T-helper 2 cell treated with Interferon-gamma antibody and Interleukin-4, amounts not matched to agents 5 μg/mL and 100 μg/mL, for 36 hours (primary cell): ENCODE data around the gene SP5.
"Not testable (repeated sequence)": the region's sequence is repeated elsewhere in the genome, so short reads cannot be mapped to it uniquely, and the experiment has no call there.

Source experiments
- DNase-seq: peaks from one replicate; pipeline ENCODE4 v3.0.0; 2021; ENCODE audit warnings: low spot score
- H3K27ac Mint-ChIP-seq: one replicate; pipeline ENCODE4 v1.8.0; 2021; ENCODE audit warnings: mild to moderate bottlenecking, mixed read lengths
- H3K27me3 Mint-ChIP-seq: one replicate; pipeline ENCODE4 v1.8.0; 2021; ENCODE audit warnings: low read depth, mixed read lengths
- H3K36me3 Mint-ChIP-seq: one replicate; pipeline ENCODE4 v1.8.0; 2021; ENCODE audit warnings: low read depth, mixed read lengths
- H3K4me1 Mint-ChIP-seq: one replicate; pipeline ENCODE4 v1.8.0; 2021; ENCODE audit warnings: low read depth, mixed read lengths
- H3K4me3 Mint-ChIP-seq: one replicate; pipeline ENCODE4 v1.8.0; 2022; ENCODE audit warnings: mild to moderate bottlenecking, moderate library complexity, mixed read lengths
- H3K9me3 Mint-ChIP-seq: one replicate; pipeline ENCODE4 v1.8.0; 2021; ENCODE audit warnings: mixed read lengths

The SP5 gene

DNA sequence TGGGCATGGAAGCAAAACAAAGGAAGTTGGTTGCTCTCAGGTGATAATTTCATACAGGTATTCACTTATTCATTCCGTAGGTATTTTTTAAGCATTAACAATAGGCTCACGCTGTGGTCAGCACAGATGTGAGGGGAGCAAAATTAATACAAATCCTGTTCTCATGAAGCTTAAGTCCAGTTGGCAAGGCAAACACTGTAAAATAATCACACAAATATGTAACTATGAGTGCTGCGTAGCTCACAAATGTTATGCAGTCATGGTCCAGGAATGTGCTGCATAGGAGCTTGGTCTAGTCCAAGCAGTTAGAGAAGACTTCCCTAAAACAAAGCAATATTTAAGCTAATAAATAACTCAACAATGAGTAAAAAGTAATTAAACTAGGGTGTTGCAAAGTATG lies 23.9 kb downstream of the SP5 start:
- H3K27me3 Mint-ChIP-seq: peaks cover 28% of the 10 kb centered on the region
- H3K4me3 Mint-ChIP-seq: no peak overlapping the region
- H3K4me1 Mint-ChIP-seq: no peaks in the 10 kb centered on the region
- no peaks in the 10 kb centered on the region for H3K9me3 Mint-ChIP-seq
- no peak overlapping the region for H3K27ac Mint-ChIP-seq
- no peak for DNase-seq
- H3K36me3 Mint-ChIP-seq: no peaks in the 10 kb centered on the region

DNA sequence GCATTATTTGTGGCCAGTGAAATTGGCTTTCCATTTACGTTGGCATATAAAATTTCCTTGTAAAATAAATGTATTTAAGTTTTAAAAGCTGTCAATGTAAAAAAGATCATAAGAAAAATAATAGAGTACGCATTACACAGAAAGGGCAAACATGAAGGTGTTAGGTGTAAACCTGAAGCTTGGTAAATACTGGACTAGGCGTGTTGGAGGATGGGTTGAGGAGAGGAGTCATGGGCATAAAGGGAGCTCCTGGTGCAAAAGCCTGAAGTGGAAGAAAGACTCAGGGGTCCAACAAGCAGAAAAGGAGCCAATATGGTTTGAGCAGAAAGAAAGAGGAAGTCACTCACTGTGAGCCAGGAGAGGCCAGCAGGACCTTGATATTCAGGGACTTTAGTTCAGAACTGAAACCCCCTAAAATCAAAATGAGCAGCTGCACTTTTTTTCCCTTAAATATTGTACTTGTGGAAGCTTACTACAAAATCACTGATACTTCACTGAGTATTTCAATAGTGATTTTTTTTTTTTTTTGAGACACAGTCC lies 24.4 kb downstream of the SP5 start:
- no peak overlapping the region for H3K4me3 Mint-ChIP-seq
- H3K27me3 Mint-ChIP-seq: peaks cover 29% of the 10 kb centered on the region
- no peak for DNase-seq
- H3K27ac Mint-ChIP-seq: no peak overlapping the region
- no peaks in the 10 kb centered on the region for H3K36me3 Mint-ChIP-seq
- no peaks in the 10 kb centered on the region for H3K9me3 Mint-ChIP-seq
- H3K4me1 Mint-ChIP-seq: no peaks in the 10 kb centered on the region

DNA sequence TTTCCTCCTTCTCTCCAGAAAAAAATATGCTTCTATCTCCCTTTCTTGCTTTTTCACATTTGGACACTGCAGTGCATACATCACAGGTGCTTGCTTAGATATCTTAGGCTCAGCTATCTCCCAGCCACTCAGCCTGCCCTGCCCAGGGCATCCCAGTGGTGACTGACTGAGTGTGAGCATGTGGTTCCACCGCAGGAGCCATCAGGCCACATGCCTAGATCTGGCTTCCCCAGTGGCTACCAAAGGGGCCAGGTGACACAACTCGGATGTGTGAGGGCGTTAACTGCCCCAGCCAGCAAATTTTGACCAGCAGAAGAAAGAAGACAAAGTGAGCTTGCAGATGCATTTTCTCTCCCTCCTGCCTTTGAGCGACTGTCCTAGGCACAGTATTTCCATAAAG lies 25.5 kb downstream of the SP5 start:
- peaks cover 34% of the 10 kb centered on the region for H3K27me3 Mint-ChIP-seq
- no peaks in the 10 kb centered on the region for H3K9me3 Mint-ChIP-seq
- H3K4me1 Mint-ChIP-seq: no peaks in the 10 kb centered on the region
- no peaks in the 10 kb centered on the region for H3K36me3 Mint-ChIP-seq
- no peak overlapping the region for H3K4me3 Mint-ChIP-seq
- no peak overlapping the region for H3K27ac Mint-ChIP-seq
- no peak for DNase-seq

GRCh38 chr2:170742000-170742399 lies 26.9 kb downstream of the SP5 start:
- Mint-ChIP-seq H3K27ac (no peak overlapping the region), H3K9me3 (no peaks in the 10 kb centered on the region), H3K4me1 (no peaks in the 10 kb centered on the region), H3K36me3 (no peaks in the 10 kb centered on the region), H3K4me3 (no peak overlapping the region), H3K27me3 (peaks cover 27% of the 10 kb centered on the region)
- no peak for DNase-seq

DNA sequence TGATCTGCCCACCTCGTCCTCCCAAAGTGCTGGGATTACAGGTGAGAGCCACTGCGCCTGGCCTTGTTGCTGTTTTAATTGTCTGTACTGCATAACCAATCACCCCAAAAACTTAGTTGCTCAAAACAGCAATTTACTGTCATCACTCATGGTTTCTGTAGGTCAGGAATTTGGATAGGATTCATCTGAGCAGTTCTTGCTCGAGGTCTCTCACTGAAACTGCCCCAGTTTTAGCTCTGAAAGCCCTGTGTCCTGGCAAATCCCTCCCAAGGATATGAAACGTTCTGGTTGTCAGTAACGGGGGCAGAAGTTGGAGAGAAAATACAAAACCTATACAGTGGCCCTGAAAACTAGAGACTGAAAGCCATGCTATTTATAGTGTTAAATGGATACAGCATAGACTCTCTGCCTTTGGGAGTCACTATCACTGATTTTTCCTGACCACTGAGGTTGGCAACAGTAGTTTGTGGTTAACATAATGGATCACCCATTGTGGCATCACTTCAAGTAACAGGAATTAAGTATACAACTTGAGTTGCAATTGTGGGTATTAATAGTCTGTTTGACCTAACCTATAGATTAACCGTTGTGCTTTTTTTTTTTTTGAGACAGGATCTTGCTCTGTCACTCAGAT lies 27.9 kb downstream of the SP5 start:
- Mint-ChIP-seq H3K4me1 (no peaks in the 10 kb centered on the region), H3K9me3 (no peaks in the 10 kb centered on the region), H3K27me3 (peaks cover 30% of the 10 kb centered on the region), H3K4me3 (no peak overlapping the region), H3K36me3 (no peaks in the 10 kb centered on the region), H3K27ac (no peak overlapping the region)
- DNase-seq: no peak

- no peaks in the 10 kb centered on the region for H3K9me3 Mint-ChIP-seq
- no peak for DNase-seq
- H3K4me1 Mint-ChIP-seq: no peaks in the 10 kb centered on the region
- peaks cover 28% of the 10 kb centered on the region for H3K27me3 Mint-ChIP-seq
- H3K4me3 Mint-ChIP-seq: no peak overlapping the region
- no peak overlapping the region for H3K27ac Mint-ChIP-seq
- H3K36me3 Mint-ChIP-seq: no peaks in the 10 kb centered on the region
These were observed 28.5 kb downstream of the SP5 start for GRCh38 chr2:170743530-170744239.

DNA sequence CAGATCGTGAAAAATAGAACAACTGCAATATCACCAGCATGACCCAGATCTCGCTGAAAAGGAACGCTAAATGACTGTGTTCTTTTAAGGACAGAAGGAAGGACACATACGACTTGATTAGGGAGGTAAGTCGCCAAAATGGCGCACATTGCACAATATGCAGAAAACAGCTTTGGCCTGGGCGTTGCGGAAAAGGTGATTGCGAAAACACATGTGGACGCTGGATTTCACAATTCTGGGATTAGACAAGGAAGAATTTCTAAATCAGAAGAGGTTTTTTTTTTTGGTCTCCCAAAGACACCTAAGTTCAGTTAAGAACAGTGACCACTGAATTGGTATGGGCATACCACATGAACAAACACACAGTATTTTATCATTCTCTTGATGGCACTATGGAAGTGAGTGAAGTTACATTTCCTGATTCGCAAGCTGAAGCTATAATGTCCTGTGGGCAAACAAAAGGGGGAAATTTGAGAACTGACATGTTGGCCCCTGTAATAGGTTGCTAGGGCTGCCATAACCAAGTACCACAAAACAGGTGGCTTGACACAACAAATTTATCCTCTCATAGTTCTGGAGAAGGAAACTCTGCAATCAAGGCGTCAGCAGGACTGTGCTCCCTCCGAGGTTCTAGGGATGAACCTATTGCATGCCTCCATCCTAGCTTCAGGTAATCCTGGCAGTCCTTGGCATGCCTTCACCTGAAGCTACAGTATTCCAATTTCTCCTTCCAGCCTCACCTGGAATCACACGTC lies 29.3 kb downstream of the SP5 start:
- Mint-ChIP-seq H3K27me3 (peaks cover 30% of the 10 kb centered on the region), H3K36me3 (no peaks in the 10 kb centered on the region), H3K4me3 (no peak overlapping the region), H3K4me1 (no peaks in the 10 kb centered on the region), H3K9me3 (no peaks in the 10 kb centered on the region), H3K27ac (no peak overlapping the region)
- no peak for DNase-seq

DNA sequence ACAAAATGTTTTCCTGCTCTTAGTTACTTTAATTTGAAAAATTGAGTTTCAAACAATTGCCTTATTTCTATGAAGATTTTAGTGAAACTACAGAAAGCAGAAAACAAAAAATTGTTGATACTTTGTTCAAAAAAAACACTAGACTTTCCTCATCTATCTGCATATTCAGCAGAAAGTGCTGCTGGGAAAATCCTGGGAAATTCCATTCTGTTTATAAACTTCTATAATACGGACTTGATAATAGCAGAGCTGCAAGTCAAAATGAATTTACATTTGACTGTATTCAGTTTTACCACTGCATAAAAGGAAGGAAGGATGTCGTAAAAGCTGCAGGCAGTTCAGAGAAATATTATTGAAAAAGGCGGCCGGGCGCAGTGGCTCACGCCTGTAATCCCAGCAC lies 30.2 kb downstream of the SP5 start:
- DNase-seq: no peak
- Mint-ChIP-seq H3K36me3 (no peaks in the 10 kb centered on the region), H3K4me1 (no peaks in the 10 kb centered on the region), H3K4me3 (no peak overlapping the region), H3K27me3 (peaks cover 33% of the 10 kb centered on the region), H3K9me3 (no peaks in the 10 kb centered on the region), H3K27ac (no peak overlapping the region)

DNA sequence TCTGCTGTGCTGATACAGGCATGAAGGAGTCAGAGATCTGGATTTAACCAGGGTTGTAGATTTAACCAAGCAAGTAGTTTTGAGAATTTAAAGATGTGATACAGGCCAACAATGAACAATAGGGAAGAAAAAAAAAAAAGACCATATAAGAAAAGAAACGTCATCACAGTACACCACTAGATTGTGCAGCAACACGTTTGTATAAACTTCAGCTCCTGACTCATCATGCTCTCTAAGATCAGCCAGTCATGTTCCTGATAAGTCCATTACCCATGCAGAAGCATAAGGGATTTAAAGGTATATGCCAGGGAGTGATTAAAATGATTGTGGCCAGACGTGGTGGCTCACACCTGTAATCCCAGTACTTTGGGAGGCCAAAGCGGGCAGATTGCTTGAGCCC lies 32.8 kb downstream of the SP5 start:
- no peak overlapping the region for H3K4me3 Mint-ChIP-seq
- DNase-seq: no peak
- H3K27me3 Mint-ChIP-seq: peaks cover 45% of the 10 kb centered on the region
- H3K4me1 Mint-ChIP-seq: no peaks in the 10 kb centered on the region
- no peaks in the 10 kb centered on the region for H3K36me3 Mint-ChIP-seq
- H3K9me3 Mint-ChIP-seq: no peaks in the 10 kb centered on the region
- H3K27ac Mint-ChIP-seq: no peak overlapping the region

DNA sequence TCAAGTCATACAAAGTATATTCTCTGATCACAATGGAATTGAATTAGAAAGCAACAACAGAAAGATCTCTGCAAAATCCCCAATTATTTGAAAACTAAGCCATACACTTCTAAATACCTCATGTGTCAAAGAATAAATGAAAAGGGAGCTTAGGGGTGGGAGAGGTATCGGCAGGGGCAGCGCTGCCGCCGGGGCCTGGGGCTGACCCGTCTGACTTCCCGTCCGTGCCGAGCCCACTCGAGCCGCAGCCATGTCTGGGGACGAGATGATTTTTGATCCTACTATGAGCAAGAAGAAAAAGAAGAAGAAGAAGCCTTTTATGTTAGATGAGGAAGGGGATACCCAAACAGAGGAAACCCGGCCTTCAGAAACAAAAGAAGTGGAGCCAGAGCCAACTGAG lies 36.4 kb downstream of the SP5 start:
- peaks cover 36% of the 10 kb centered on the region for H3K27me3 Mint-ChIP-seq
- H3K36me3 Mint-ChIP-seq, H3K4me1 Mint-ChIP-seq, H3K4me3 Mint-ChIP-seq, DNase-seq, H3K27ac Mint-ChIP-seq, H3K9me3 Mint-ChIP-seq: not testable (repeated sequence)

GRCh38 chr2:170761572-170761971 lies 46.4 kb downstream of the SP5 start:
- no peak for DNase-seq
- Mint-ChIP-seq H3K27me3 (peaks cover 12% of the 10 kb centered on the region), H3K4me1 (no peaks in the 10 kb centered on the region), H3K4me3 (no peak overlapping the region), H3K36me3 (no peaks in the 10 kb centered on the region), H3K27ac (no peak overlapping the region), H3K9me3 (no peaks in the 10 kb centered on the region)

- peaks cover 12% of the 10 kb centered on the region for H3K27me3 Mint-ChIP-seq
- no peak overlapping the region for H3K27ac Mint-ChIP-seq
- no peak for DNase-seq
- H3K36me3 Mint-ChIP-seq: no peaks in the 10 kb centered on the region
- no peaks in the 10 kb centered on the region for H3K9me3 Mint-ChIP-seq
- no peak overlapping the region for H3K4me3 Mint-ChIP-seq
- H3K4me1 Mint-ChIP-seq: no peaks in the 10 kb centered on the region
These were observed 47.6 kb downstream of the SP5 start for GRCh38 chr2:170762760-170763159.

GRCh38 chr2:170763232-170763631 lies 48.1 kb downstream of the SP5 start:
- Mint-ChIP-seq H3K4me1 (no peaks in the 10 kb centered on the region), H3K27me3 (peaks cover 12% of the 10 kb centered on the region), H3K27ac (no peak overlapping the region), H3K36me3 (no peaks in the 10 kb centered on the region), H3K4me3 (no peak overlapping the region), H3K9me3 (no peaks in the 10 kb centered on the region)
- DNase-seq: no peak

DNA sequence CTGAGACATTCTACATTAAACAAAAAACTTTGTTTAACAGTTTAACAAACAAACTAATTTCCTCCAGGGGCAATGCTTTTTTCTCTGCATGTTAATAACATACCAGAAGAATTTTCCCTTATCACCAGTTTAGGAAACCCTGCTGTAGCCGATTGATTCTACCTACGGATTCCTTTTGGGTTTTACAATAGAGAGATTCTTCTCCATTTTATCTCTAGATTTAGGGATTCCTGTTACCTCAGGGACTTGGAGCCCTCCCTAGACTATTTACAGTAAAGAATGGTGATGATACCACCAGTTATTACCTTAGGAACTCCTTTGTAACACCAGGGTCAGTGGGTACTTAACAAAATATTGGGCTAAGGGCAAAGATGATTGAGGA lies 49.7 kb downstream of the SP5 start:
- Mint-ChIP-seq H3K9me3 (no peaks in the 10 kb centered on the region), H3K4me1 (peaks cover under 1% of the 10 kb centered on the region), H3K27me3 (peaks cover 9% of the 10 kb centered on the region), H3K4me3 (no peak overlapping the region), H3K36me3 (no peaks in the 10 kb centered on the region), H3K27ac (no peak overlapping the region)
- no peak for DNase-seq
